Neural progenitor cell (in vitro differentiated cells): ENCODE measurements around the gene ERAS. TPM values are rescaled to one million over a fixed set of nuclear protein-coding genes. Genes with fewer than 3 reads are reported as not detected.
A peak's percentile ranks its signal among the peaks of the same experiment; 100 is the strongest.

Experiments
- DNase-seq: peaks from one replicate; pipeline ENCODE4 v3.0.0-alpha.2; 2016; ENCODE audit warnings: low spot score
- H2AFZ ChIP-seq: fragments of 200-600 bp; sonication (generic); replicated peaks from 2 replicates; pipeline ENCODE4 v1.6.1; 2016; ENCODE audit warnings: antibody characterized with exemption
- H3F3A ChIP-seq: fragments of 200-600 bp; sonication (generic); 2 replicates; pipeline ENCODE4 v1.6.1; 2016; ENCODE audit warnings: antibody characterized with exemption, low read depth
- H3K27ac ChIP-seq: fragments of 200-600 bp; sonication (generic); 2 replicates; pipeline ENCODE4 v1.5.1; 2016; ENCODE audit warnings: mild to moderate bottlenecking
- H3K27me3 ChIP-seq: fragments of 200-600 bp; sonication (generic); 2 replicates; pipeline ENCODE4 v1.6.1; 2016; ENCODE audit warnings: mild to moderate bottlenecking, moderate library complexity
- H3K36me3 ChIP-seq: fragments of 200-600 bp; sonication (generic); 2 replicates; pipeline ENCODE4 v1.5.1; 2016
- H3K4me1 ChIP-seq: fragments of 200-600 bp; sonication (generic); 2 replicates; pipeline ENCODE4 v1.6.1; 2016; ENCODE audit warnings: mixed run types
- H3K4me2 ChIP-seq: fragments of 200-600 bp; sonication (generic); 2 replicates; pipeline ENCODE4 v1.6.1; 2016
- H3K4me3 ChIP-seq: fragments of 200-600 bp; sonication (generic); 2 replicates; pipeline ENCODE4 v1.5.1; 2016
- H3K79me2 ChIP-seq: fragments of 200-600 bp; sonication (generic); 2 replicates; pipeline ENCODE4 v1.6.1; 2016; ENCODE audit warnings: low read depth
- H3K9ac ChIP-seq: fragments of 200-600 bp; sonication (generic); 2 replicates; pipeline ENCODE4 v1.6.1; 2016
- H3K9me3 ChIP-seq: fragments of 200-600 bp; sonication (generic); 2 replicates; pipeline ENCODE4 v1.5.1; 2016; ENCODE audit warnings: low read depth
- H4K20me1 ChIP-seq: fragments of 200-600 bp; sonication (generic); 2 replicates; pipeline ENCODE4 v1.6.1; 2016; ENCODE audit warnings: low read depth
- H3K27ac Mint-ChIP-seq: 3 replicates; pipeline ENCODE4 v1.8.0; 2021; ENCODE audit warnings: mixed read lengths
- H3K27me3 Mint-ChIP-seq: 2 replicates; pipeline ENCODE4 v1.8.0; 2022; ENCODE audit warnings: low read depth, mild to moderate bottlenecking, inconsistent platforms, moderate library complexity, mixed read lengths; ENCODE audit not compliant: insufficient read depth
- H3K36me3 Mint-ChIP-seq: 3 replicates; pipeline ENCODE4 v1.8.0; 2021; ENCODE audit warnings: mixed read lengths
- H3K4me1 Mint-ChIP-seq: 3 replicates; pipeline ENCODE4 v1.8.0; 2021; ENCODE audit warnings: mixed read lengths
- H3K4me3 Mint-ChIP-seq: 3 replicates; pipeline ENCODE4 v1.8.0; 2021; ENCODE audit warnings: mild to moderate bottlenecking, moderate library complexity, mixed read lengths
- H3K9me3 Mint-ChIP-seq: 3 replicates; pipeline ENCODE4 v1.8.0; 2020; ENCODE audit warnings: mixed read lengths
- EZH2 ChIP-seq: fragments of 200-600 bp; sonication (generic); IDR thresholded peaks from 2 replicates; pipeline ENCODE4 v1.6.1; 2017; ENCODE audit warnings: antibody characterized with exemption, mild to moderate bottlenecking, moderate library complexity
- EZH2phosphoT487 ChIP-seq: fragments of 200-600 bp; sonication (generic); IDR thresholded peaks from 2 replicates; pipeline ENCODE4 v1.6.1; 2017; ENCODE audit warnings: antibody characterized with exemption
- total RNA-seq: library from RNA; depleted of rRNA; stranded (reverse); fragments of >200 nt; gene quantifications from 2 replicates; pipeline ENCODE4 v1.2.3, GENCODE V29; 2015; ENCODE audit warnings: low replicate concordance
- TF ChIP-seq, protein P1 (sequence below): fragments of 200-600 bp; sonication (generic); IDR thresholded peaks from 2 replicates; pipeline ENCODE4 v1.5.1; 2017; ENCODE audit warnings: antibody characterized with exemption, mild to moderate bottlenecking

Gene ERAS
- total RNA-seq, 1 donor from 2014 or later, result not detected

DNA sequence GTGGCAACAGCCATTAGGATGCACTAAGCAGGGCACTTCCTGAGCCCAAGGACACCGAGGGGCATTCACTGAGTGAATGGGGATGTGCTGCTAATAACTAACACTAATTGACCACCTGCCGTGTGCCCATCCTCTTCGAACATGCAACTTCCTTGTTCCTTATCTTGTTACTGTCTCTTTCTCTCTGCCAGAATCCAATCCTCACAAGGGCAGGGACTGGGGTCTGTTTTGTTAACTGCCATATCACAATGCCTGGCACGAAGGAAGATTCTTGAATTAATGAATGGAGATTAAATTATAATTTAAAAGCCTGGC, 1.3 kb downstream of the ERAS start:
- DNase-seq, result no peak
- Histone ChIP-seq H3K9ac (no peak overlapping the region), H3K27ac (no peak overlapping the region), H2AFZ (no peak overlapping the region), H3K4me2 (no peak overlapping the region), H4K20me1 (no peaks in the 10 kb centered on the region), H3K79me2 (no peaks in the 10 kb centered on the region), H3K27me3 (peaks cover 38% of the 10 kb centered on the region), H3K4me3 (no peak overlapping the region), H3K4me1 (no peaks in the 10 kb centered on the region), H3K9me3 (no peaks in the 10 kb centered on the region), H3F3A (no peaks in the 10 kb centered on the region), H3K36me3 (no peaks in the 10 kb centered on the region)
- H3K36me3 Mint-ChIP-seq, result peaks cover 14% of the 10 kb centered on the region
- H3K9me3 Mint-ChIP-seq, result peaks cover 33% of the 10 kb centered on the region
- H3K27ac Mint-ChIP-seq, result no peak overlapping the region
- peaks cover 15% of the 10 kb centered on the region for H3K27me3 Mint-ChIP-seq
- no peak overlapping the region for H3K4me3 Mint-ChIP-seq
- no peak for TF ChIP-seq EZH2
- TF ChIP-seq, protein P1, sequence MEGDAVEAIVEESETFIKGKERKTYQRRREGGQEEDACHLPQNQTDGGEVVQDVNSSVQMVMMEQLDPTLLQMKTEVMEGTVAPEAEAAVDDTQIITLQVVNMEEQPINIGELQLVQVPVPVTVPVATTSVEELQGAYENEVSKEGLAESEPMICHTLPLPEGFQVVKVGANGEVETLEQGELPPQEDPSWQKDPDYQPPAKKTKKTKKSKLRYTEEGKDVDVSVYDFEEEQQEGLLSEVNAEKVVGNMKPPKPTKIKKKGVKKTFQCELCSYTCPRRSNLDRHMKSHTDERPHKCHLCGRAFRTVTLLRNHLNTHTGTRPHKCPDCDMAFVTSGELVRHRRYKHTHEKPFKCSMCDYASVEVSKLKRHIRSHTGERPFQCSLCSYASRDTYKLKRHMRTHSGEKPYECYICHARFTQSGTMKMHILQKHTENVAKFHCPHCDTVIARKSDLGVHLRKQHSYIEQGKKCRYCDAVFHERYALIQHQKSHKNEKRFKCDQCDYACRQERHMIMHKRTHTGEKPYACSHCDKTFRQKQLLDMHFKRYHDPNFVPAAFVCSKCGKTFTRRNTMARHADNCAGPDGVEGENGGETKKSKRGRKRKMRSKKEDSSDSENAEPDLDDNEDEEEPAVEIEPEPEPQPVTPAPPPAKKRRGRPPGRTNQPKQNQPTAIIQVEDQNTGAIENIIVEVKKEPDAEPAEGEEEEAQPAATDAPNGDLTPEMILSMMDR, result no peak
- TF ChIP-seq EZH2phosphoT487, result no peak
- H3K4me1 Mint-ChIP-seq, result no peaks in the 10 kb centered on the region

- Histone ChIP-seq H3K27ac (no peak overlapping the region), H4K20me1 (no peaks in the 10 kb centered on the region), H2AFZ (no peak overlapping the region), H3K27me3 (peaks cover 53% of the 10 kb centered on the region), H3F3A (no peaks in the 10 kb centered on the region), H3K36me3 (no peaks in the 10 kb centered on the region), H3K79me2 (no peaks in the 10 kb centered on the region), H3K4me2 (no peak overlapping the region), H3K4me1 (no peaks in the 10 kb centered on the region), H3K9ac (no peak overlapping the region), H3K4me3 (no peak overlapping the region), H3K9me3 (no peaks in the 10 kb centered on the region)
- no peak overlapping the region for H3K27ac Mint-ChIP-seq
- peaks cover 11% of the 10 kb centered on the region for H3K36me3 Mint-ChIP-seq
- DNase-seq, result no peak
- H3K27me3 Mint-ChIP-seq, result peaks cover 23% of the 10 kb centered on the region
- TF ChIP-seq EZH2 (no peak), EZH2phosphoT487 (no peak)
- TF ChIP-seq, protein P1, result no peak
- H3K4me3 Mint-ChIP-seq, result no peak overlapping the region
- H3K9me3 Mint-ChIP-seq, result peaks cover 35% of the 10 kb centered on the region
- H3K4me1 Mint-ChIP-seq, result peaks cover 6% of the 10 kb centered on the region
Measured at GRCh38 chrX:48829016-48829735, 2.9 kb downstream of the ERAS start.

DNA sequence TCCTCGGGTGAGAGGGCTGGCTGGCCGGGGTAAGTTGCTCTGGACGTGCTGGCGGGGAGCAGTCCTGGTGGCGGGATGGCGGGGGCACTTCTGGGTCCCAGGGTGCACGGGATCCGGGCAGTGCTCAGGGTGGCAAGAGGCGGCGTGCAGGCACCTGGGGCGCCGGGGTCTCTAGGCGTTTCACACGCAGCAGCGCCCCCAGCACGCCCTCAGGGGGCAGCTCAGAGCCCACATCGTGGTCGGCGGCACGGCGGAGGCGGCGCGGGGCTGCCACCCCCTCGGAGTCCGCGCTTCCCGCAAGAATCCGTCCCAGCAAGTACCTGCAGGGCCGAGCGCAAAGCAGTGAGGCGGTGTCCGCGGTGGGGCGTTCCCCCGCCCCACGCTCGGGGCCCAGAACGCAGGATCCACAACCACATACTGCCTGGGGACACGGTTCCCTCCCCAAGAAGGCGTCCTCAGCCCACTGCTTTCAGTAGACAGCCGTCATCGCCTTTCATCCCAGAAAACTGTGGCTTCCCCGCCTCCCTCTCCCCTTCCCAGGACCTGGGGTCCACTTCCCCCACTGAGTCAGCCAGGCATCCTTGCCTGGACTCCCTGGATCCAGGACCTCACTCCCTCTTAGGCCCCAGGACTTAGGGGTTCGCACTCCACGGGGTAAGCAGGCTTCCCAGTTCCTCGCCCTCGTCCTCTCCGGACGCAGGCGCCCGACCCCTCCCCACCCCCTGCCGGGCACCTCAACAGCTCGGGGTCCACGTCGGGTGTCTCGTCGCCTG, 5.0 kb downstream of the ERAS start:
- DNase-seq, result peak; percentile 29
- Mint-ChIP-seq H3K4me1 (peaks cover 16% of the 10 kb centered on the region), H3K9me3 (peaks cover 30% of the 10 kb centered on the region), H3K27ac (no peak overlapping the region), H3K4me3 (no peak overlapping the region), H3K27me3 (peaks cover 33% of the 10 kb centered on the region), H3K36me3 (peaks cover 9% of the 10 kb centered on the region)
- Histone ChIP-seq H3K4me2 (peak overlapping the region; percentile 67), H3K9me3 (no peaks in the 10 kb centered on the region), H3K27me3 (peaks cover 75% of the 10 kb centered on the region), H2AFZ (no peak overlapping the region), H3F3A (no peaks in the 10 kb centered on the region), H4K20me1 (no peaks in the 10 kb centered on the region), H3K27ac (no peak overlapping the region), H3K4me1 (no peaks in the 10 kb centered on the region), H3K79me2 (no peaks in the 10 kb centered on the region), H3K9ac (no peak overlapping the region), H3K4me3 (peak overlapping the region; percentile 33), H3K36me3 (no peaks in the 10 kb centered on the region)
- TF ChIP-seq EZH2 (no peak), EZH2phosphoT487 (peak; percentile 76)
- TF ChIP-seq, protein P1, result peak; percentile 14
